GM18861 (cell line): Measurements from ENCODE around the gene C2CD2L.
A peak's percentile ranks its signal among the peaks of the same experiment; 100 is the strongest.
"Not testable (repeated sequence)": the region's sequence is repeated elsewhere in the genome, so short reads cannot be mapped to it uniquely, and the experiment has no call there.

ENCODE experiments used
- ATAC-seq: cut with Tn5 transposase; IDR thresholded peaks from one replicate; pipeline ENCODE4 v1.9.1; 2021; ENCODE audit not compliant: unreplicated experiment

C2CD2L gene

GRCh38 chr11:119092880-119093842 lies 14.0 kb upstream of the C2CD2L start:
- no peak for ATAC-seq

DNA sequence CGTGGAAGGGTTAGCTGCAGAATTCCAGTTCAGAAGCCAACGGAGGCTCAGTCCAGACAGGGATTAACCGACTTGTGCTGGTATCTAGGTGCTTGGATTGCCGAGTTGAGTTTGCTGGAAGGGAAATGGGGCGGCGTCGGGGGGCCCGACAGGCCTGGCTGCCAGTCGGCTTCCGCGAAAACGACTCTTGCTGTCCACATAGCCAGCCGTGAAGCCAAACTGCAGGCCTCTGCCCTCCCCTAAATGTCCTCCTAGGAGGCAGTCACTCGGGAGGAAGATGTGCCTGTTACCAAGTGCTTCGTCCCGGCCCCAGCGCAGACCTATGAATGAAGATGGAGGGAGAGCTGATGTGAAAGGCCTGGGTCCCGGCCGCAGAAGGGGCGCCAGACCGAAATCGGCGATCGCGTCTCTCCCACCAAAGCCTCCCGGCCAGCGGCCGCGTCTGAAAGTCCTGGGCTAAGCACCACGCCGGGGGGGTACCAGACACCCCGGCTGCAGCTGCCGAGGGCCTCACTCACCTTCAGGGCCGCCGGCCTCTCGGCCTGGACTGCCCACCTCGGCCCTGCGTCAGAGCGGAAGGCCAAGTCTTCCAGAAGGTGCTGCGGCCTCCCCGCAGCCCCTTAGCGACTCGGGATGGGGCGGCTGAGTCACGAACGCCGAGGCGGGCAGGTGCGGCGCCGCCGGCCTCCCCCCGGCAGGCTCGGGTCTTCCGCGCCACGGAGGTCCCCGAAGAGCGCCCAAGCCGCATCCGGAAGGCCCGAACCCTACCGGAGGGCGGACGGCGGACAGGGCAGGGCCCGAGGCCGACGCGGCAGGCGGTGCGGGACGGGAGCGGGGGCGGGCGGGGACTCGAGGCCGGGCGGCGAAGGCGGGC lies 13.0 kb upstream of the C2CD2L start:
- no peak for ATAC-seq

DNA sequence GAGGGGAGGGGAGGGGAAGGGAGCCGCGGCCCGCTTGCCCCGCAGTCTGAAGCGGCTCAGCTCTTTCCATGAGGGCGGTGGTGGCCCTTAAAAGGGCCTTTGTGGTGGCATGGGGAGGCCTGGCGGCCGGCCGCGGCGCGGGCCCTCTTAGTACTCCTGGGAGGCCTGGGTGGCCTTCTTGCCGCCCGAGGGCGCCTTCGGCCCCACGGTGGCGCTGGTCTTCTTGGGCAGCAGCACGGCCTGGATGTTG lies 12.4 kb upstream of the C2CD2L start:
- ATAC-seq, result peak; percentile 30

- ATAC-seq, result peak; percentile 70
These were observed 11.9 kb upstream of the C2CD2L start for GRCh38 chr11:119095066-119095880.

- no peak for ATAC-seq
These were observed 7.4 kb upstream of the C2CD2L start for GRCh38 chr11:119099711-119100110.

- no peak for ATAC-seq
These were observed 6.7 kb upstream of the C2CD2L start for GRCh38 chr11:119100246-119100970.

DNA sequence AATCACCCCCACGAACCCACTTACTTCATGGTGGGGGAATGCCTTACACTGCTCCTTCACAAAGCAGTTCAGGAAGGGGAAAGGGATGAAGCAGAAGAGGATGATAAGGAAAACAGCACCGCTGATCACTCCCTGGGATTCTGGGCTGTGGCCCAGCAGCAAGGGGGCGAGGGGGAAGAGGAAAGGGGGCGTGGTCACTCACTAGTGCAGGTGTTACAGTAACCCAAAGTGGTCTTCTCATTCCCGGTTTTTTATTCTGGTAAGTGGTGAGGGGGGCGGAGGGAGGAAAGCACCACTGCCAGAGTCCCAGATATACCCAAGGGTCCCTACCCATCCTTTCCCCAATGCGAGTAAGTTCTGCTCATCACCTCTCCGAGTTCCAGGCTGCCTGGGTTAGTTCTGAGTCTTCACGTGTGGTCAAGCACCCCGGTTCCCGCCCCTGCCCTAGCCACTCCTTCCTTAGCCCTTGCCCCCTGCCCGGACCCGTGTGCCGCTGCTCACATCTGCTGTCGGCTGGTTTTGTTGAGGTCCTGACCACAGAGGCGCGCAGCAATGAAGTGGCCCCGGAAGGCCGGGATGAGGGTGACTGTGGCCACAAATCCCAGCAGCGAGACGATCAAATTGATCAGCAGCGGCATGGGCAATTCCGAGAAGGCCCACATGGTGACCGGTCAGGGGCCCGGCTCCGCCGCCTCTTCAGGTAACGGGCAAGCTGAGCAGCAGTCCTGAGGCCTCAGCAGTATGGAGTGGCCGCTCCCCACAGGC lies 6.0 kb upstream of the C2CD2L start:
- ATAC-seq, result peak; percentile 7

DNA sequence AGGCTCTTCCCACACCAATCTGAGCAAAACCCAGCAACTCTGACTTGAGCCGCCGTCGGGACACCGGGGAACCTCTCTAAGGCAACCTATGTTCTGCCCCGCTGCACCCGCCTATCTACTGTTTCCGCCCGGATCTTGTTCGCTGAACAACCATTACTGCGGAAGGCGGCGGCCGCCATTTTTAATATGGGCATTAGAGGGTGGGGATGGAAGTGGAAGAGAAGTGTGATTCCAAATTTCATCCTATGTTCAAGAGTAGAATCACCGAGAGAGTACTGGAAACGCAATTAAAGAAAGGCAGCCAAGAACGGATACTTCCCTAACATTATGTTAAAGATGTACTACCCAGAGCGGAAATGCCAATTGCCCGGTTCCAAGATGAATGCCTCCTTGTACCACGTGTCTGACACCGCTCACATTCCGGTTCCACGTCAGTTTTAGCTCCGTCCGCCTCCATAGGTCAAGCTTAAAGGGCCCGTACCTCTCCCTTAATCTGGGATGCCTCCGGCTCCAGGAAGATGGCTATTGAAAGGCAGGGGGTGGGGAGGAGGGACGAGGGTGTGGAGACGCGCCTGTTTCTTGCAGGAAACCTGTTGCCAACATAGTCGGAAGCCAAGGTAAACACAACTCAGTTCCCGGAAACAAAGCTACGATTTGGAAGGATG lies 5.3 kb upstream of the C2CD2L start, which contains the start of gene DPAGT1:
Gene DPAGT1, minus strand, starts transcription at position 95 of the 665 bp plus-strand sequence. CDS start 198 bp downstream, outside the sequence.
- ATAC-seq, result peak; percentile 63

DNA sequence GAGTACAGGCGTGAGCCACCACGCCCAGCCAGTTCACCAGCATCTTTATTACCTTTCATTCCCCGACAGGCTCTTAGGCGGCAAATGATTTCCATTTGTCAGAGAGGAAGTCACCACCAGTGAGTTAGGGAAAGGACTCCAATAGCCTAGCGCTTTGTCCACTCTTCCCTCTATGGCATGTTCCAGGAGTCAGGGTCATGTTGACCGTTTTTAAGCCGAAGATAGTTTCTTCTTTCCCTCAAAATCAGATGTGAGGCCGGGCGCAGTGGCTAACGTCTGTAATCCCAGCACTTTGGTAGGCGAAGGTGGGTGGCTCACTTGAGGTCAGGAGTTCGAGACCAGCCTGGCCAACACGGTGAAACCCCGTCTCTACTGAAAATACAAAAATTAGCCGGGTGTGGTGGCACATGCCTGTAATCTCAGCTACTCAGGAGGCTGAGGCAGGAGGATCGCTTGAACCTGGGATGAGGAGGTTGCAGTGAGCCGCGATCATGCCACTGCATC lies 3.9 kb upstream of the C2CD2L start:
- ATAC-seq, result not testable (repeated sequence)

DNA sequence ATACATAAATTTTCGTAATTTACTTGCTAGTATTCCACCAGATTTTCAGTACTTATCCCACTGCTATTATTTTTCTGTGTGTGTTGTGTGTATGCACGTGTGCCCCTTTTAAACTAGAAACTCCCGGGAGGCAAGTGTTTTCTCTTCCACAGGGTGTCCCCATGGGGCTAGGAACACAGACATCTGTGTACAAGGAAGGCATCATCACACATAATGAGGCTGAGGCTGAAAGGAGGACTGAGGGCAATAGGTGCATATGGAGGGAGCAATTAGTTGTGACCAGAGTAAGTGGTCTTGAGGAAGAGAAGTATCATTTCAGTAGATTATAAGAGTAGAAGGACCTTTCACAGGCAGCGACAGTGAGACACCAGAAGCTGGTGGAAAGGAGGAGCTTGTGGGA lies 3.4 kb upstream of the C2CD2L start:
- no peak for ATAC-seq

DNA sequence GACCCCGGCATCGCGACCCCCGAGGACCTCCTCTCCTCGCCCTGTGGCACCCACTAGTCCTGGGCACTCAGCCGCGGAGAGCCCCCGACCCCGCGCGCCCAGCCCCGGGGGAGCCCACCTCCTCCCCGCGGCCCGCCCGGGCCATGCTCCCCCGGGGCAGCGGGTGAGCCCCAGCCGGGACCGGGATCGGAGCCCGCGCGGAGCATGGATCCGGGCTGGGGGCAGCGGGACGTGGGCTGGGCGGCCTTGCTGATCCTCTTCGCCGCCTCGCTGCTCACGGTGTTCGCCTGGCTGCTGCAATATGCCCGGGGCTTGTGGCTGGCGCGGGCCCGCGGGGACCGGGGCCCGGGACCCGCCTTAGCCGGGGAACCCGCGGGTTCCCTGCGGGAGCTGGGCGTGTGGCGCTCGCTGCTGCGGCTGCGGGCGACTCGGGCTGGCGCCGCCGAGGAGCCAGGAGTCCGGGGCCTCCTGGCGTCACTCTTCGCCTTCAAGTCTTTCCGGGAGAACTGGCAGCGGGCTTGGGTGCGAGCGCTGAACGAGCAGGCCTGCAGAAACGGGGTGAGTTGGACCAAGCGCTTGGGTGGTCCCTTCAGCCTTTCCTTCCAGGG lies 498 bp downstream of the C2CD2L start:
- peak; percentile 13 for ATAC-seq

- ATAC-seq, result no peak
These were observed 1.2 kb downstream of the C2CD2L start for GRCh38 chr11:119108146-119108856.

- no peak for ATAC-seq
These were observed 1.7 kb downstream of the C2CD2L start for GRCh38 chr11:119108857-119109221.

DNA sequence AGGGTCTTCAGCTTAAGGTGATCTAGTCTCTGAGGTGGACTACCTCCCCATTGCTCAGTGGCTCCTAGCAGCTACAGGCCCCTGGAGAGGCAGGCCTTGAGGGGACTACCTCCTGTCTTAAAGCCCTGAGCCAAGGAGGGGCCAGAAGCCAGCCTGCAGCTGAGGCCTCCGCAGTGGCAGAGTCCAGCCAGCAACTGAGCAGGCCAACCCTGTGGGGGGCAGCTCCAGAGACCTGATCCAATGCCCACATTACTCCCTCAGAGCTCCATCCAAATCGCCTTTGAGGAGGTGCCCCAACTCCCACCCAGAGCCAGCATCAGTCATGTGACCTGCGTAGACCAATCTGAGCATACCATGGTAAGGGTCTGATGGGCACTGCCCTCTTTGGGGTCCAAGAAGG lies 2.7 kb downstream of the C2CD2L start:
- no peak for ATAC-seq

GRCh38 chr11:119110439-119110838 lies 3.3 kb downstream of the C2CD2L start:
- no peak for ATAC-seq

- ATAC-seq, result no peak
These were observed 4.3 kb downstream of the C2CD2L start for GRCh38 chr11:119111361-119111925.

DNA sequence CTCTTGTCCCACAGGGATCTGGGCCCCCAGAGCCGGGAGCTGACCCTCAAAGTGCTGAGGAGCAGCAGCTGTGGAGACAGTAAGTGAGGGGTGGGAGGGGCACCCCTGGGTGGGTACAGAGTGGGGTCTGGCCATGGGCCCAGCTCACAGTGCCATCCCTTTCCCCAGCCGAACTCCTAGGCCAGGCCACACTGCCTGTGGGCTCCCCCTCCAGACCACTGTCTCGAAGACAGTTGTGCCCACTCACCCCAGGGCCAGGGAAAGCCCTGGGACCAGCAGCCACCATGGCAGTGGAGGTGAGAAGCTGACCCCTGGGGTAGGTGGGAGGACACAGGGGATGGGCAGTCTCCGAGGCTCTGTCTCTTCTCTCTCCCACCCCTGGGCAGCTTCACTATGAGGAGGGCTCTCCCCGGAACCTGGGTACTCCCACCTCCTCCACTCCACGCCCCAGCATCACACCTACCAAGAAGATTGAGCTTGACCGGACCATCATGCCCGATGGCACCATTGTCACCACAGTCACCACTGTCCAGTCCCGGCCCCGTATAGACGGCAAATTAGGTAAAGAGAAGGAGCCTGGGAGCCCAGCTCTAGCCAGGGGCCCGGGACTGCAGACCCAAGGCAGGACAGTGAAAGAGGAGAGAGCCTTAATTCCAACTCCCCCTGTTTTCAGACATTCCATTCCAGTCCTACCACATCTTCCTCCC lies 5.3 kb downstream of the C2CD2L start:
- no peak for ATAC-seq
